ENCODE measurements around the gene CCDC159.

CCDC159 gene

DNA sequence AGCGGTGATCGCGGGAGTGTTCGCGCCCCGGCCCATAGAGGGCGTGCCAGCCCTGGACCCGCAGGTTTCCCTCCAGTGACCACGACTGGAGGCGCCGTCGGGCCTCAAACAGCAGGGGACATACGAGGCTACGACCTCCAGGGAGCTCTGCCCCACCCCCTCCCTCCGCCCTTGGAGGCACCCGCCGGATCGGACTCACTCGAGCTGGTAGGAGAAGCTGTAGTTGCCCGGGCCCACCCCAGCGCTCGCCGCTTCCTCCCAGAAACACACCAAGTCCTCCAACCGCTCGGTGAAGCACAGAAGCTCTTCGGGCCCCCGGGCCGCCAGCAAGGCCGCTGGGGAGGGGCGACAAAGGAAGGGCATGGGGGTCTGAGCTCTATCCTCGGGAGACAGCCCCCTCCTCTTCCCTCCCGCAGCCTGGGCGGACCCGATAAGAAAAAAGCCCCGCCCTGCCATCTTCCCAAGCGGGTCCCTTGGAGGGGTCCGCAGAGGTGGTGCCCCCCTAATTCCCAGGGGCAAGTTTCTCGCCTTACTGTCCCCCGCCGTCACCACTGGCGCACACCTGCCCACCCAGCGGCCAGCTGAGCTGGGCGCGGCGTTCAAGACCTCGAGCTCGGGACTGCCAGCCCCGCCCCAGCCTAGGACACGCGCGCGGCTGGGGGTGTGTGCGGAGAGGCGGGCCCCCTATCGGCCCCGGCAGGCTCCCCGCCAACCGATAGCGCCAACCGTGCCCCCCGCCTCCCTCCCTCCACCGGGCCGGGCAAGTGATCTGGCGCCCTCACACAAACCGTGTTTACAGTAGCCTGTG is 36.8 kb downstream of the CCDC159 start:
- TF ChIP-seq, protein P1, sequence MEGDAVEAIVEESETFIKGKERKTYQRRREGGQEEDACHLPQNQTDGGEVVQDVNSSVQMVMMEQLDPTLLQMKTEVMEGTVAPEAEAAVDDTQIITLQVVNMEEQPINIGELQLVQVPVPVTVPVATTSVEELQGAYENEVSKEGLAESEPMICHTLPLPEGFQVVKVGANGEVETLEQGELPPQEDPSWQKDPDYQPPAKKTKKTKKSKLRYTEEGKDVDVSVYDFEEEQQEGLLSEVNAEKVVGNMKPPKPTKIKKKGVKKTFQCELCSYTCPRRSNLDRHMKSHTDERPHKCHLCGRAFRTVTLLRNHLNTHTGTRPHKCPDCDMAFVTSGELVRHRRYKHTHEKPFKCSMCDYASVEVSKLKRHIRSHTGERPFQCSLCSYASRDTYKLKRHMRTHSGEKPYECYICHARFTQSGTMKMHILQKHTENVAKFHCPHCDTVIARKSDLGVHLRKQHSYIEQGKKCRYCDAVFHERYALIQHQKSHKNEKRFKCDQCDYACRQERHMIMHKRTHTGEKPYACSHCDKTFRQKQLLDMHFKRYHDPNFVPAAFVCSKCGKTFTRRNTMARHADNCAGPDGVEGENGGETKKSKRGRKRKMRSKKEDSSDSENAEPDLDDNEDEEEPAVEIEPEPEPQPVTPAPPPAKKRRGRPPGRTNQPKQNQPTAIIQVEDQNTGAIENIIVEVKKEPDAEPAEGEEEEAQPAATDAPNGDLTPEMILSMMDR (conservative IDR thresholded peaks at IDR 0.05; ENCODE audit: control insufficient read depth, insufficient read depth, low read depth, low read length) = peak; percentile 50
- DNase-seq (ENCODE audit: low read depth) = no peak
- H3K4me3 ChIP-seq (ENCODE audit: control insufficient read depth, low read depth, low read length) = no peak overlapping the region

DNA sequence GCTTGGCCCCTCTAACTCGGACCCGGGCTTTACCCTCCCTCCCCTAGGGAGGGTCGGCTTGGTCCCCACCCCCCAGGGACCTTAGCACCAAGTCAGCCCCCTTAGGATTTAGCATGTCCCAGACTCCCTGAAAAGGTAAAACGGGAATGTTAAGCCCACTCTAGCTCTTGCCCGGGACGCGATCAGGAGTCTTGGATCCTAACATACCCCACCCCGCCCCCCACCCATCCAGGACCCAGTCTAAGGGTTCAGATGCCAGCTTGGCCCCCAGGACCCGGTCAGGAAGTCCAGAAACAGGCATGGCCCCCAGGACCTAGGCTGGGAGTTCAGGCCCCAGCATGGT is 37.4 kb downstream of the CCDC159 start:
- DNase-seq (ENCODE audit: low read depth) = no peak
- TF ChIP-seq, protein P1 (conservative IDR thresholded peaks at IDR 0.05; ENCODE audit: control insufficient read depth, insufficient read depth, low read depth, low read length) = no peak
- H3K4me3 ChIP-seq (ENCODE audit: control insufficient read depth, low read depth, low read length) = no peak overlapping the region

DNA sequence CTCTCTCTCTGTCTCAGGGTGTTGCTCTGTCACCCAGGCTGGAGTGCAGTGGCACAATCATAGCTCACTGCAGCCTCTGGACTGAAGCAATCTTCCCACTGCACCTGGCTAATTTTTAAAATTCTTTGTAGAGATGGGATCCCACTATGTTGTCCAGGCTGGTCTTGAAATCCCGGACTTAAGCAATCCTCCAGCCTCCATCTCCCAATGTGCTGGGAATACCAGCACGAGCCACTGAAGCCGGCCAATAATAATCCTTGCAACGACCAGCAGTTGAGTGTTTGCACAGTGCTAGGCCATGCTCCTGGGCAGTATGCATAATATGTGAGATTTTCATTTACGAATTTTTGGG is 38.4 kb downstream of the CCDC159 start:
- TF ChIP-seq, protein P1 (conservative IDR thresholded peaks at IDR 0.05; ENCODE audit: control insufficient read depth, insufficient read depth, low read depth, low read length) = no peak
- DNase-seq (ENCODE audit: low read depth) = no peak
- H3K4me3 ChIP-seq (ENCODE audit: control insufficient read depth, low read depth, low read length) = no peak overlapping the region

DNA sequence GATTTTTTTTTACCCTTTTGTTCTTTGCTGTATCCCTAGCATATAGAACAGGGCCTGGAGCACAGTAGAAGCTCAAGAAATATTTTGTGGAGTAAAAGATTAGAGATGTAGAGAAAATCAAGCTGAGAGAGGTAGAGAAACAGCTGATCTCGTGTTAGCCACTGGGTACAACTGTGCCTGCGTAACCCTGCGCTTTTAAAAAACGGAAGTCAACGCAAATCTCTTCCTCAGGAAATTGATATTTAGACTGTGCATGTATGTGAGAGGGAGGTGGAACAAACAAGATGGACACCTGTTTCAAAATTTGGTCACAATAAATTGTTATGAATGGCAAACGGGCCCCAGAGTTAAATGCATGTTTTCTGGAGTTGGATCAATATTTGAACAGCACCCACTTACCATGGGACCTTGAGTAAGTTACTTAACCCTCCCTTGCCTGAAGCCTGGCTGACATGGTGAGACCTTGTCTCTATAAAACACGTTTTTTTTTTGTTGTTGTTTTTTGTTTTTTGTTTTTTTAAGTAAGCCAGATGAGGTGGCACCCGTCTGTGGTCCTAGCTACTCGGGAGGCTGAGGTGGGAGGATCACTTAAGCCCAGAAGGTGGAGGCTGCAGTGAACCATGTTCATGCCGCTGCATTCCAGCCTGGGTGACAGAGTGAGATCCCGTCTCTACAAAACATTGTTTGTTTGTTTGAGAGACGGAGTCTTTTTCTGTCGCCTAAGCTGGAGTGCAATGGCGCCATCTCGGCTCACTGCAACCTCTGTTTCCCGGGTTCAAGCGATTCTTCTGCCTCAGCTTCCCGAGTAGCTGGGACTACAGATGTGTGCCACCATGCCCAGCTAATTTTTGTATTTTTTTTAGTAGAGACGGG is 41.1 kb downstream of the CCDC159 start:
- TF ChIP-seq, protein P1 (conservative IDR thresholded peaks at IDR 0.05; ENCODE audit: control insufficient read depth, insufficient read depth, low read depth, low read length) = no peak
- no peak overlapping the region for H3K4me3 ChIP-seq (ENCODE audit: control insufficient read depth, low read depth, low read length)
- DNase-seq (ENCODE audit: low read depth) = no peak

DNA sequence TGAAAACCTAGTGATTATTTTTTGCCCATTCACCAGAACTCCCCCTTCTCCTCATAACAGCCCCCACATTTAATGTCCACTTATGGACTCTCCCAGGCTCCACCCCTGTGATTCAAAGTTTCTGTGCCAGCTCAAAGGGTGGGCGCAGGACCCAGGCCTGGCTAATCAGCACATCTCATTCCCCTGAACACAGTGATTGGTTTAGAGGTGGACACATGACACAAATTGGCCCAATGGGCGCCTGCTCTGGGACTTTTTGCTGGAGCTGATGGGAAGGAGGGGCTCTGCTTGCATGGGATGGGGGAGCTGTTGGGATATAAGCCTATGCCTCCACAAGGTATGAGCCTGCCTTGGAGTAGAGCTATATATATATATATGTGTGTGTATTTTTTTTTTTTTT is 44.0 kb downstream of the CCDC159 start:
- TF ChIP-seq, protein P1 (conservative IDR thresholded peaks at IDR 0.05; ENCODE audit: control insufficient read depth, insufficient read depth, low read depth, low read length) = no peak
- DNase-seq (ENCODE audit: low read depth) = no peak
- no peak overlapping the region for H3K4me3 ChIP-seq (ENCODE audit: control insufficient read depth, low read depth, low read length)

DNA sequence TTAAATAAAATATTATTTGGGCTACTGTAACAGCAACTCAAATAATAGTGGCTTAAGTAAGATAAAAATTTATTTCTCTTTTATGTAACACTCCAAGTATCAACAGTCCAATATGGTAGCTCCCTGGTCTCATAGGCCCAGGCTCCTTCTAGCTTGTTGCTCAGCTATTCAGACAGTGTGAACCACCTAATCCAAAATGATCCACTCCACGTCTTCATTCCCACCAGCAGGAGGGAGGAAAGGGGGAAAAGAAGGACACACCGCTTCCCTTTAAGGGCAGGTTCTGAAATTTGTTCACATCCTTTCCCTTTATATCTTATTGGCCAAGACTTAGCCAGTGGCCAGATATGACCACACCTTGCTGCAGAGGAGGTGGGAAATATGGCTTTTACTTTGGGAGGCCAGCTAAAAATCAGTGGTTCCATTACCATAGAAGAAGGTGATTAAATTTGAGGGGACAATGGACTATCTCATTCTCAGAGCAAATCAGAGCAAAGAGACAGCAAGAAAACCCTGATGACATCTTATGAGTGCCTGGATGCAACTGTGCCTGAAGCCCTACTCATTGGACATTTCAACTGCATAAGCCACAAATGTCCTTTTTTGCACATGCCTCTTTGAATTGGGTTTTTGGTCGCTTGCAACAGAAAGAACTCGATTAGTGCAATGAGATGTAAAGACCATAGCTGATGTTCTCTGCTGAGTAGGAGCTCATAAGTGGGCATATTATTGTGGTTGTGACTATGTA is 44.8 kb downstream of the CCDC159 start:
- no peak for DNase-seq (ENCODE audit: low read depth)
- H3K4me3 ChIP-seq (ENCODE audit: control insufficient read depth, low read depth, low read length) = no peak overlapping the region
- TF ChIP-seq, protein P1 (conservative IDR thresholded peaks at IDR 0.05; ENCODE audit: control insufficient read depth, insufficient read depth, low read depth, low read length) = no peak
